PC-3 (cell line): ENCODE data around the gene GANC.

ENCODE experiments used
- EZH2 ChIP-seq: fragments of 300-600 bp; sonication (generic); IDR thresholded peaks from one replicate; pipeline ENCODE4 v1.6.1; 2017; ENCODE audit warnings: antibody characterized with exemption, mild to moderate bottlenecking, low read length; ENCODE audit not compliant: unreplicated experiment
- TF ChIP-seq, protein P1 (sequence below): fragments of 300-600 bp; sonication (generic); conservative IDR thresholded peaks from 2 replicates; pipeline ENCODE4 v1.5.1; 2017; ENCODE audit warnings: antibody characterized with exemption, low read depth, mild to moderate bottlenecking, low read length

DNA sequence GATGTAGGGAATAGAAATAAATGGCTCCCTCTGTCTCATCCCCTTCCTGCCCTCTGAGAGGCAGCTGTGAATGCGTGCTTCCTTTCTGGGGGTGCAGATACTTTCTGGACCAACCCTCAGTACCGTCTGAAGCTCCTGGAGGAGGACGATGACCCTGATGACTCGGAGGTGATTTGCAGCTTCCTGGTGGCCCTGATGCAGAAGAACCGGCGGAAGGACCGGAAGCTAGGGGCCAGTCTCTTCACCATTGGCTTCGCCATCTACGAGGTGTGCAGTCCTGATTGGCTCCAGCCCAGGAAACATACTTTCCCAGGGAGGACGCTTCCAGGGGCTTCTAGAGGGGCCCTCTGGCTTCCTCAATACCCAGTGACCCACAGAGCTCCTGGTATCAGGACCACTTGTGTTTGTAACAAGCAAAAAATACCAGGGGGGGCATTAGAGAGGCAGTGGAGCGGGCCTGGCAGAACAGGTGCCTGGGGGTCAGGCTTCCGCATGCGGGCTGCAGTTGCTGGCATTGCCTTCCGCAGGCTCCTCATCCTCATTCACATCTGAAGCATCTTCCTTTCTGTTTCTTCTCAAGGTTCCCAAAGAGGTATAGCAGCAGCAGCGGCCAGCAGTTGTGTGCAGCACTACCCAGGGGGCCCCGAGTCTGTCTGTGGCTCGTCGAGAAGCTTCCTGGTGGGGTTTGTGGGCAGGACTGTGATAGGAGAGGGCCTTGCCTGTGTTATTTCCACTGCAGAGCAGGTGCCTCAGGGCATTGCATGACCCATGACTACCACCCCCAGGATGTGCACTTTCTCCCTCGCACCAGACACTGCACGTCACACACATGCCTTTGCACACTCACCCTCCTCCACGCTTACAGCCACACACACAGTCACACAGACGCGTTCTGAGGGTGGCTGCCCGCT is 128.8 kb downstream of the GANC start:
- TF ChIP-seq, protein P1, sequence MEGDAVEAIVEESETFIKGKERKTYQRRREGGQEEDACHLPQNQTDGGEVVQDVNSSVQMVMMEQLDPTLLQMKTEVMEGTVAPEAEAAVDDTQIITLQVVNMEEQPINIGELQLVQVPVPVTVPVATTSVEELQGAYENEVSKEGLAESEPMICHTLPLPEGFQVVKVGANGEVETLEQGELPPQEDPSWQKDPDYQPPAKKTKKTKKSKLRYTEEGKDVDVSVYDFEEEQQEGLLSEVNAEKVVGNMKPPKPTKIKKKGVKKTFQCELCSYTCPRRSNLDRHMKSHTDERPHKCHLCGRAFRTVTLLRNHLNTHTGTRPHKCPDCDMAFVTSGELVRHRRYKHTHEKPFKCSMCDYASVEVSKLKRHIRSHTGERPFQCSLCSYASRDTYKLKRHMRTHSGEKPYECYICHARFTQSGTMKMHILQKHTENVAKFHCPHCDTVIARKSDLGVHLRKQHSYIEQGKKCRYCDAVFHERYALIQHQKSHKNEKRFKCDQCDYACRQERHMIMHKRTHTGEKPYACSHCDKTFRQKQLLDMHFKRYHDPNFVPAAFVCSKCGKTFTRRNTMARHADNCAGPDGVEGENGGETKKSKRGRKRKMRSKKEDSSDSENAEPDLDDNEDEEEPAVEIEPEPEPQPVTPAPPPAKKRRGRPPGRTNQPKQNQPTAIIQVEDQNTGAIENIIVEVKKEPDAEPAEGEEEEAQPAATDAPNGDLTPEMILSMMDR = no peak
- TF ChIP-seq EZH2 = no peak
